GM12873 (cell line): Measurements from ENCODE around the gene PPP1R15A.

Experiments
- CTCF ChIP-seq: IDR thresholded peaks from 2 replicates; pipeline ENCODE4 v1.5.1; 2012; ENCODE audit warnings: low read depth, mild to moderate bottlenecking, moderate library complexity, low read length, control low read depth; ENCODE audit not compliant: insufficient read depth; ENCODE audit errors: missing control alignments

The PPP1R15A gene

GRCh38 chr19:48859711-48860572, 12.3 kb upstream of the PPP1R15A start:
- no peak for TF ChIP-seq CTCF

- no peak for TF ChIP-seq CTCF
These were observed 10.9 kb upstream of the PPP1R15A start for GRCh38 chr19:48861313-48861712.

- no peak for TF ChIP-seq CTCF
These were observed 9.4 kb upstream of the PPP1R15A start for GRCh38 chr19:48862827-48863226.

- TF ChIP-seq CTCF: no peak
These were observed 5.5 kb upstream of the PPP1R15A start for GRCh38 chr19:48866692-48867091.

GRCh38 chr19:48867123-48867745, 5.0 kb upstream of the PPP1R15A start:
- TF ChIP-seq CTCF: no peak

- no peak for TF ChIP-seq CTCF
These were observed 4.5 kb upstream of the PPP1R15A start for GRCh38 chr19:48867746-48868113.

- TF ChIP-seq CTCF: no peak
These were observed 3.9 kb upstream of the PPP1R15A start, which contains the start of gene PLEKHA4 for GRCh38 chr19:48868114-48868886. Gene PLEKHA4 (minus strand): TSS chr19:48868617. CDS start chr19:48867620, 997 bp downstream.
